Measurements from ENCODE around the gene BEST1. TPM values are rescaled to one million over a fixed set of nuclear protein-coding genes. Genes with fewer than 3 reads are reported as not detected.

The BEST1 gene
- total RNA-seq, 1 experiment from 2014 or later, result 0.17 TPM

- peak; percentile 63 for TF ChIP-seq PRDM15 (CRISPR knock-in tag; IDR thresholded peaks at IDR 0.05)
- TF ChIP-seq ZNF219 (CRISPR knock-in tag; IDR thresholded peaks at IDR 0.05; ENCODE audit: borderline replicate concordance), result peak; percentile 94
- no peak for TF ChIP-seq PRRX2 (CRISPR knock-in tag; IDR thresholded peaks at IDR 0.05)
- TF ChIP-seq ATF1 (CRISPR knock-in tag; IDR thresholded peaks at IDR 0.05), result peak; percentile 89; the same call in 1 of the 2 replicates
- no peak for TF ChIP-seq MLX (CRISPR knock-in tag; IDR thresholded peaks at IDR 0.05)
- no peak for TF ChIP-seq ZNF671 (CRISPR knock-in tag; IDR thresholded peaks at IDR 0.05)
- TF ChIP-seq TEAD1 (CRISPR knock-in tag; IDR thresholded peaks at IDR 0.05), result peak; percentile 95
- TF ChIP-seq IRF1 (CRISPR knock-in tag; IDR thresholded peaks at IDR 0.05), result peak; percentile 80
- peak; percentile 95 for TF ChIP-seq ARID4B (CRISPR knock-in tag; IDR thresholded peaks at IDR 0.05; ENCODE audit: borderline replicate concordance)
- no peak for TF ChIP-seq ZNF532 (CRISPR knock-in tag; IDR thresholded peaks at IDR 0.05; ENCODE audit: borderline replicate concordance)
- TF ChIP-seq ZNF425 (CRISPR knock-in tag; conservative IDR thresholded peaks at IDR 0.05), result no peak
- peak; percentile 94 for TF ChIP-seq TCF7 (CRISPR knock-in tag; IDR thresholded peaks at IDR 0.05; ENCODE audit: low read depth)
- TF ChIP-seq GABPB1 (CRISPR knock-in tag; IDR thresholded peaks at IDR 0.05), result no peak
- no peak for TF ChIP-seq HMGA2 (CRISPR knock-in tag; IDR thresholded peaks at IDR 0.05)
- TF ChIP-seq ESRRA (CRISPR knock-in tag; IDR thresholded peaks at IDR 0.05; ENCODE audit: borderline replicate concordance), result peak; percentile 54; the same call in 1 of the 2 replicates
- TF ChIP-seq CREB1 (CRISPR knock-in tag; IDR thresholded peaks at IDR 0.05), result peak; percentile 88
- peak; percentile 93 for TF ChIP-seq MYBL2 (CRISPR knock-in tag; IDR thresholded peaks at IDR 0.05)
- peak; percentile 55 for TF ChIP-seq NFYB (CRISPR knock-in tag; conservative IDR thresholded peaks at IDR 0.05; ENCODE audit: low read depth)
- TF ChIP-seq TEAD4 (CRISPR knock-in tag; IDR thresholded peaks at IDR 0.05), result peak; percentile 91
- no peak for TF ChIP-seq ZMAT4 (CRISPR knock-in tag; IDR thresholded peaks at IDR 0.05)
- TF ChIP-seq OVOL2 (CRISPR knock-in tag; IDR thresholded peaks at IDR 0.05; ENCODE audit: borderline replicate concordance), result no peak
- peak; percentile 96; the same call in 1 of the 2 replicates for TF ChIP-seq SMAD3 (CRISPR knock-in tag; IDR thresholded peaks at IDR 0.05; ENCODE audit: borderline replicate concordance)
Observed at GRCh38 chr11:61955422-61956135, 5.4 kb downstream of the BEST1 start (continued).

Measured in WTC11 (cell line).